Mesothelial cell of epicardium (in vitro differentiated cells): ENCODE results near the gene SYCN. TPM values are rescaled to one million over a fixed set of nuclear protein-coding genes. Genes with fewer than 3 reads are reported as not detected.

Experiments used
- DNase-seq, 2 experiments: peaks; one replicate each; pipeline ENCODE4 v3.0.0; 2021; ENCODE audit warnings: low spot score in 2 of 2; ENCODE audit not compliant: unreplicated experiment in 2 of 2
- H3K27ac Mint-ChIP-seq: 2 replicates; pipeline ENCODE4 v1.8.0; 2021; ENCODE audit warnings: mixed read lengths
- H3K27me3 Mint-ChIP-seq: 2 replicates; pipeline ENCODE4 v1.8.0; 2021; ENCODE audit warnings: low read depth, mixed read lengths
- H3K36me3 Mint-ChIP-seq: 2 replicates; pipeline ENCODE4 v1.8.0; 2021; ENCODE audit warnings: mixed read lengths
- H3K4me1 Mint-ChIP-seq: 2 replicates; pipeline ENCODE4 v1.8.0; 2021; ENCODE audit warnings: mixed read lengths
- H3K4me3 Mint-ChIP-seq: 2 replicates; pipeline ENCODE4 v1.8.0; 2021; ENCODE audit warnings: mild to moderate bottlenecking, moderate library complexity, mixed read lengths
- H3K9me3 Mint-ChIP-seq: 2 replicates; pipeline ENCODE4 v1.8.0; 2021; ENCODE audit warnings: mixed read lengths
- total RNA-seq: library from RNA; stranded (reverse); gene quantifications from 3 replicates; pipeline ENCODE4 v1.2.1, GENCODE V29; 2021
- TF ChIP-seq, protein P1 (sequence below): fragments of 200-600 bp; sonication (generic); IDR thresholded peaks from one replicate; pipeline ENCODE4 v1.5.0; 2021; ENCODE audit warnings: antibody characterized with exemption; ENCODE audit not compliant: unreplicated experiment

The SYCN gene
- total RNA-seq, 1 donor from 2014 or later, result not detected

DNA sequence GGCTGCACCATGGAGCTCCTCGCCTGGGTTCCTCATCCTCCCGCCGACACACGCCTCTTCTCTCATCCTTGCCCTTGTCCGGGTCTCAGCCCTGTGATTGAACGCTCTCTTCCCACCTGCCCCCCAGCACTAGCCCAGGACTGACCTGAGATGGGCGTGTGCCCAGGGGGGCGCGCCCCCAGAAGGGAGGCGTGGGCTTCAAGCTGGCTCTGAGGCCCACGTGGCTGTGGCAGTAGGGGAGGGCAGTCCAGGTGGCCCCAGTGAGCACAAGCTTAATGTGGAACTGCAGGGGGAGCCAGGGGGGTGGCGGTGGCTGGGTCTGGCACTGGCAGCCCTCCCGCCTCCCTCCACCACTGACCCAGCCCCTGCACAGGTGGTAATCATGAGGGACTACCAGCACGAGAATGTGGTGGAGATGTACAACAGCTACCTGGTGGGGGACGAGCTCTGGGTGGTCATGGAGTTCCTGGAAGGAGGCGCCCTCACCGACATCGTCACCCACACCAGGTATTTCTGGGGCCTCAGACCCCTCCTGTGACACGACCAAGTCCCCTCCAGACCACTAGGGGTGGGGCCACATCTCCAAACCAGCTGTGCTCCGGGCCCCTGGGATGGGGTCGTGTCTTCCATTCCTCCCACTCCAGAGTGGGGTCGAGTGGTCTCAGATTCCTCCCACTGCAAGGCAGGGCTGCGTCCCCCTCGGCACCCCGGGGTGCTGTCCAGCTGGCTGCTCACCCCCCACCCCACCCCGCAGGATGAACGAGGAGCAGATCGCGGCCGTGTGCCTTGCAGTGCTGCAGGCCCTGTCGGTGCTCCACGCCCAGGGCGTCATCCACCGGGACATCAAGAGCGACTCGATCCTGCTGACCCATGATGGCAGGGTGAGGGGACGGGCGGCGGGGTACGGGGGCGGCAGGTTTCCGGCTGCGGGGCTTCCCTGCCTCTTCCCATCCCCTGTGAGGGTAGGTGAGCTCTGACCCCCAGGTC lies 29.2 kb downstream of the SYCN start:
- Mint-ChIP-seq H3K4me1 (peaks cover 2% of the 10 kb centered on the region), H3K36me3 (peaks cover 16% of the 10 kb centered on the region), H3K27ac (no peak overlapping the region), H3K4me3 (no peak overlapping the region), H3K27me3 (no peaks in the 10 kb centered on the region), H3K9me3 (no peaks in the 10 kb centered on the region)
- TF ChIP-seq, protein P1, sequence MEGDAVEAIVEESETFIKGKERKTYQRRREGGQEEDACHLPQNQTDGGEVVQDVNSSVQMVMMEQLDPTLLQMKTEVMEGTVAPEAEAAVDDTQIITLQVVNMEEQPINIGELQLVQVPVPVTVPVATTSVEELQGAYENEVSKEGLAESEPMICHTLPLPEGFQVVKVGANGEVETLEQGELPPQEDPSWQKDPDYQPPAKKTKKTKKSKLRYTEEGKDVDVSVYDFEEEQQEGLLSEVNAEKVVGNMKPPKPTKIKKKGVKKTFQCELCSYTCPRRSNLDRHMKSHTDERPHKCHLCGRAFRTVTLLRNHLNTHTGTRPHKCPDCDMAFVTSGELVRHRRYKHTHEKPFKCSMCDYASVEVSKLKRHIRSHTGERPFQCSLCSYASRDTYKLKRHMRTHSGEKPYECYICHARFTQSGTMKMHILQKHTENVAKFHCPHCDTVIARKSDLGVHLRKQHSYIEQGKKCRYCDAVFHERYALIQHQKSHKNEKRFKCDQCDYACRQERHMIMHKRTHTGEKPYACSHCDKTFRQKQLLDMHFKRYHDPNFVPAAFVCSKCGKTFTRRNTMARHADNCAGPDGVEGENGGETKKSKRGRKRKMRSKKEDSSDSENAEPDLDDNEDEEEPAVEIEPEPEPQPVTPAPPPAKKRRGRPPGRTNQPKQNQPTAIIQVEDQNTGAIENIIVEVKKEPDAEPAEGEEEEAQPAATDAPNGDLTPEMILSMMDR, result no peak
- no peak for DNase-seq

DNA sequence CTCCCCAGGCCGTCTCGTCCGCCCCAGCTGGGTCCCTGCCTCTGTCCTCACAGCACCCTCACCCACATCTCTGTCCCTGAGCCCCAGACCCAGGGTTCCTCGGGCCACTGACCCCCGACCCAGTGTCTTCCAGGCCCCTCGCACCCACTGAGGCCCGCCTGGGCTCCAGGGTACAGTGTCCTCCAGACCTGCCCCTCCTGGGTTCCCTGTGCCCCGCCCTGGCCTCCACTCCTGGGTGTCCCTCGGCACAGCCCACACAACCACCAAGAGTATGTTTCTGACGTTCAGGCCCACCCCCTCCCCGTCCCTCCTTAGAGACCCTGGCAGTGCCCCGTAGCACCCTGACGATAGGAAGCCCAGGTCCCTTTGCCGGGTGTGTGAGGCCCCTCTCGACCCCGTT lies 29.9 kb downstream of the SYCN start:
- Mint-ChIP-seq H3K27me3 (no peaks in the 10 kb centered on the region), H3K36me3 (peaks cover 16% of the 10 kb centered on the region), H3K9me3 (no peaks in the 10 kb centered on the region), H3K4me1 (peaks cover 2% of the 10 kb centered on the region), H3K4me3 (no peak overlapping the region), H3K27ac (no peak overlapping the region)
- no peak for DNase-seq
- TF ChIP-seq, protein P1, result no peak

GRCh38 chr19:39173502-39173991 lies 30.5 kb downstream of the SYCN start:
- Mint-ChIP-seq H3K36me3 (peaks cover 11% of the 10 kb centered on the region), H3K27ac (no peak overlapping the region), H3K9me3 (no peaks in the 10 kb centered on the region), H3K4me3 (no peak overlapping the region), H3K27me3 (no peaks in the 10 kb centered on the region), H3K4me1 (peaks cover 5% of the 10 kb centered on the region)
- TF ChIP-seq, protein P1, result no peak
- no peak for DNase-seq

GRCh38 chr19:39172700-39173501 lies 31.2 kb downstream of the SYCN start:
- no peak for DNase-seq
- no peak overlapping the region for H3K4me3 Mint-ChIP-seq
- H3K27me3 Mint-ChIP-seq, result no peaks in the 10 kb centered on the region
- H3K9me3 Mint-ChIP-seq, result no peaks in the 10 kb centered on the region
- H3K4me1 Mint-ChIP-seq, result peaks cover 9% of the 10 kb centered on the region
- TF ChIP-seq, protein P1, result no peak
- H3K36me3 Mint-ChIP-seq, result peaks cover 7% of the 10 kb centered on the region
- H3K27ac Mint-ChIP-seq, result no peak overlapping the region

DNA sequence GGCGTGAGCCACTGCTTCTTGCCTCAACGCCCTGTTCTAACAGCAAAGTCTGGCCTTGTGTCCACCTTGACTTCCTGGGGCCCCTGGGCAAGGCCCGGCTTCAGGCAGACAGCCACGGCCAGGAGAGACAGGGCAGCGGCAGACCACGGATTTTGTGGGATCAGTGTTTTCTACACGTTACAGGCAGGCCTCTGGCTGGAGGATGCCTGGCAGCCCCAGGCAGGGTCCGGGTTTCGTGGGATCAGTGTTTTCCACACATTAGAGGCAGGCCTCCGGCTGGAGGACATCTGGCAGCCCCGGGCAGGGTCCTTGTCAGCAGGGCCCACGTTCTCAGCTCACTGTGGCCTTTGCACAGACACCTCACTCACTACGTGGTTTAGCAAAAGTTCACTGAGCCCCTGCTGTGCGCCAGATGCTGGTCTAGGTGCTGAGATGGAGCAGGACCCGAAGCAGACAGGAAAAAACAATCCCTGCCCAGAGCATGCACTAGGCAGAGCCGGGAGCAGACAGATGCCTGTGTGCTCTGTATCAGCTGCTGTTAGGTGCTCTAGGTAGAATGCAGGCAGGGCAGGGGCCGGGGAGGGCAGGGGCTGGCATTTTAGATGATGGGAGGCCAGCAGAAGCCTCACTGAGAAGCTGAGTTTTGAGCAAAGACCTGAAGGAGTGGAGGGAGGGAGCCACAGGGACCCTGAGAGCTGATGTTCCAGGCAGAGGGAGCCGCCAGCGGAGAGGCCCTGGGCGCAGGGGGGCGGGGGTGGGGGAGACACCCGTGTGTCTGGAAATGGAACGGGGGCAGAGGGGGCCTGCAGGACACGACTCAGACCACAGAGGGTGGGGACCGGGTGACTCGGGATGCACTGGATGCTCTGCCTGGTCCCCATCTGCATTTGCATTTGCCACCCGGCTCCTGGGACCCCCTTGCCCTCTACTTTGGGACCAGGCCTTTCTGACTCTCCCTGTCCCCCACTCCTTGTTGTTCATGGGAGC lies 32.3 kb downstream of the SYCN start:
- no peaks in the 10 kb centered on the region for H3K9me3 Mint-ChIP-seq
- no peak for DNase-seq
- no peaks in the 10 kb centered on the region for H3K27me3 Mint-ChIP-seq
- peak overlapping the region; percentile 81 for H3K27ac Mint-ChIP-seq
- TF ChIP-seq, protein P1, result no peak
- peaks cover 5% of the 10 kb centered on the region for H3K36me3 Mint-ChIP-seq
- H3K4me1 Mint-ChIP-seq, result peaks cover 17% of the 10 kb centered on the region
- H3K4me3 Mint-ChIP-seq, result no peak overlapping the region
